ENCODE data around the gene SLC35F1. TPM values are rescaled to one million over a fixed set of nuclear protein-coding genes. Genes with fewer than 3 reads are reported as not detected.

The SLC35F1 gene
- total RNA-seq, 1 donor from 2014 or later = not detected

DNA sequence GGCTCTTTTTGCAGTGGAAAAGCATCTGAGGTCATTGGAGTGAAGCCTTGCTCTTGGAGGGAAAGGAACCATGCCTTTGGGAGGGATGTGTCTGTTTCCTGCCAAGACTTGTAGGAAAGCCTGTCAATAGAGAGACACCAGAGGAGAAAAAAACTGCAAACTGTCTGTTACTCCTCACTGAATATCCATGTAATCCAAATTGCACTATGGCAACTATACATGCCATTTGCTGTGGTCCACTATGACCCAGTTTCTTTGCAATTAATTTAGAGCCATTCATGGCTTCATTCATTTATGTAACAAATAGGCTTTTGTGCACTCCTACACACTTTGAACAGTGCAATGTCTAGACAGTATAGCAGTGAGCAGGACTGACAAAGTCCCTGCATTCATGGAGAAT lies 296.5 kb downstream of the SLC35F1 start:
- no peak for ATAC-seq

DNA sequence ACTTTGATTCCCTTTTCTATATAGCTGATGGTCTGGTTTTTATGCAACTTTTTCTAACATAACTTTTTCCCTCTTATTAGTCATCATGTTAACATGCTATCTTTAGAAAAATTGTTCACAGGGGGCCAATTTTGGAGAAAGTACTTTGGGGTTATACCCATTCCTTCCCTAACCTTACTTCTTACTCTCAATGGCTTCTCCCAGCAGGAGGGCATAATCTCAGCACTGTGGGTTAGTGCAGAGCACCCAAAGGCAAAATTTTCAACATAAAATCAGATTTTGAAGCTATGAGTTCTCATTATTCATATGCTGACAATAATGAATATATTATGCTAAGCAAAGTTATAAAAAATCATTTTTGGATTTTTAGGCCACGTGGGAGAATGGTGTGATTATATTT lies 299.2 kb downstream of the SLC35F1 start:
- ATAC-seq = no peak

DNA sequence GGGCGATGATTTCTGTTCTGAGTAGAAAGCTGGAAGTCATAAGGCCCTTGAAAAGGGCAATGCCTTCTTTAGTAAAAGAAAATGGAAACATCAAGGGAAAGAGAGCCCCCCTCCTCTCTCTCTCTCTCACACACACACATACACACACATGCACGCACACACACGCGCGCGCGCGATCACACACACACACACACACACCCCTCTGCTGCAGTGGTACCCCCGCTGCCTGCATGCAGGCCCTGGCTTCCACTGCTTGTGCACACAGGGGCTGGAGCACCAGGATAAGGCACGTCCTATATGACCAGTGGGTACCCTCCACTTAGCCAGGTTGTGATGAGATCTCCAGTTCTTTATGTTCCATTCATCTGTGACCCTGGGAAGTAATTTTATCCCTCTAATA lies 300.9 kb downstream of the SLC35F1 start:
- no peak for ATAC-seq

DNA sequence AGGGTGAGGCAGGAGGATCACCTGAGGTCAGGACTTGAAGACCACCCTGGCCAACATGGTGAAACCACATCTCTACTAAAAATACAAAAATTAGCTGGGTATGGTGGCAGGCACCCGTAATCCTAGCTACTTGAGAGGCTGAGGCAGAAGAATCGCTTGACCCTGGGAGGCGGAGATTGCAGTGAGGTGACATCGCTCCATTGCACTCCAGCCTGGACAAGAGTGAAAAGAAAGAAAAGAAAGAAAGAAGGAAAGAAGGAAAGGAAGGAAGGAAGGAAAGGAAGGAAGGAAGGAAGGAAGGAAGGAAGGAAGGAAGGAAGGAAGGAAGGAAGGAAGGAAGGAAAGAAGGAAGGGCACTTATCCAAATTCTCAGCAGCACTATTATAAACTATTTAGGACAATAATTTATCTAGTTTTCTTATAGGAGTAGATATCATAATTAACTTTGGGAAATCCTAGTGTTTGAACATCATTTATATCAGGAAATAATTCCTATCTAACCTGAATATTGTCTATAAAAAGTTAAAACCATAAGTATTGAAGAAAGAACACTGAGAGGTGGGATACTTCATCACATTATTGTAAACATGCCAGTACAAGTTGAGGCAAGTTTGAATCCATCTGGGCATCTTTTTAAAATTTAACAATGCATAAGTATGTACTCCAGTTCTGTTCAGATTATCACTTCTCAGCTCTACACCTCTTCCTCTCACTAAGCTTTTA lies 305.5 kb downstream of the SLC35F1 start:
- no peak for ATAC-seq

DNA sequence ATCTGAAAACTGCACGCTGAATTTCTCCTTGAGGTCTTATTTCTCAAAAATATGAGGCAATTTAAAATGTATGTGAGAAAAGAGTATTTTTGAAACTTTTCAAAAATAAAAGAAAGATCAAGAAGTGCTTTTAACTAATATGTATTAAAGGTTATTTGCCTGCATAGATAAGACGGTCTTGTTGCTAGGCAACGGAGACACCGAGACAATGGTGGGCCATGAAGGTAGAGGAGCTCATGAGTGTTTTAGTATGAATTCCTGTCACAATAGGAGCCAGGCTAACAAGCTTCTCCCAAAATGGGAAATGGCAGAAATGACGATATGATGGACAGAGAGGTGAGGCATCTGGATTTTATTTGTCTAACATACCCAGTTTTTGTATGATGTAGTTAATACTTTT lies 308.2 kb downstream of the SLC35F1 start:
- no peak for ATAC-seq

DNA sequence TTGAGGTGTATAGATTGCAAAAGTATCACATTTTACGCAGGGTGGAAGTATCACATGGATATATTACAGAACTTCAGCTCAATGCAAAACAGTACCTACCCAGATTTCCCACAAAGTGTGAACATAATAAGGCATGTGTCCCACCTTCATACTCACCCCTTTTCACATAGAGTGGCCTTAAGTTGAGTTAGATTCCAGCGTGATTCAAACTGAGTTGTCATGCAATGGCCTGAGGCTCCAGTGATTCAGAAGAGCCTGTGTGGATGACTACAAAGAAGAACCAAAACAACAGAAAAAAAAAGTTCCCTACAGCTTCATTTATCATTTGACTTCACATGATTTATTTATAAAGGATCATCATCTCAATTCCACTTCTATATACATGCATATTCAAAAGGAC lies 309.7 kb downstream of the SLC35F1 start:
- ATAC-seq = no peak

DNA sequence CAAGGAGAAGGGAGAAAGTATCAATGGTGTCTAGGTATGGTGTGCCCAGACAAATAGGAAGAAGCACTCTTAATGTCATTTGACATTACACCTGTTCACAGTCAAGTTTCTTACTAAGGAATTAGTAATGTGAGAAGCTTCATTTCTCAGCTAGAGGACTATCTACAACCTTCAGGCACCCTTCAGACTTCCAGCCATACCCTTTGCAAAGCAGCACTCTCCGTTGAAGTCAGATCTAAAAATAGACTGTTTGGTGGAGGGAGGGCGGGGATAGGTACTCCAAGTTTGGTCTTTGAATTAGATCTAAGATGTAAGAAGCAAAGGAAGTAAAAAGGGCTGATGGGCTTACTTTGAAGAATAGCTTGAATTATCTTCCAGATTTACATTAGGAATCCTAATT lies 311.1 kb downstream of the SLC35F1 start:
- no peak for ATAC-seq

DNA sequence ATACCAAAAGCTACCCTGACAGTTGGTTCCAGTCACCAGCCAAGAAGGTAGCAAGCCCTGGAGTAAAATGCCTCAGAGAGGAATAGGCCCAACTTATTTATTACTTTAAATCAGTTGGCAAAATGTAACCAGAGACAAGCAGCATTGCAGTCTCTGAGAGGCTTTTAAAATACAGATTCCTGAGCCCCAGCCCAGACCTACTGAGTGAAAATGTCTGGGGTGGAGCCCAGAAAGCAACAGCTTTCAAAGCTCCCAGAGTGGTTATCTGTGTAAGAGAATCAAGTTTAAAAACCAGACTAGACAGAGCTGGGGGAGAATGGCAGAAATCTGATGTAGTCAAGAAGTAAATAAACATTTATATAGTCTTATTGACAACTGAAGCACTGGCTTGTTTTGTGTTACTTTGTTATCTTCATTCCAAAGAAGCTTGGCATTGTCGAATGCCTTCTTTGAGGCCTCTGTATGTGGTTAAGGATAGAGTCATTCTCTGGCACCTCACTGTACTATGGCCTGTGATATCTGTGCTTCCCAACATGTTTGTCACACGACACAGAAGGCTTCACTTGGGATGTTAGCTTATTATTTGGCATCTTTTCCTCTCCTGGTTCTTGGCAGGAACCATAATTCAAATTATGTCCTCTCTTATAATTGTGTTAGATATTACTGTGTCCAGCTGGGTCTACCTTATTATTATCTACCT lies 313.5 kb downstream of the SLC35F1 start:
- no peak for ATAC-seq

DNA sequence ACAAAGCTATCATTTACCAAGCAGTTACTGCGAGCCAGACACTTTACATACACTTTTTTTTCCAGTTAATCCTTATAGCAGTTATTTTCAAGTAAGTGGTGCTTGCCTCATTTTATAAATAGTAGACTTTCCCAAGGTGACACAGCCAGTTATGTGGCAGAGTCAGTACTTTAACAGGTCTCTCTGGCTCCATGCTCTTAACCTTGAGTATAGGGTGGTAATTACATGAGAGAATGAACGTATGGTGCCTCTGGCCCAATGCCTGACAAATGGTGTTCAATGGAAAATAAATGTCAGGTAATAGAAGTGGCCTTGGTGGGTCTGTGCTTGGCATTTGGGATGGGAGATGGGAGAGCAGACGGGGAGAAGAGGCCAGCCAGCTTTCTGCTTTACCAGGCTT lies 316.3 kb downstream of the SLC35F1 start:
- ATAC-seq = no peak

DNA sequence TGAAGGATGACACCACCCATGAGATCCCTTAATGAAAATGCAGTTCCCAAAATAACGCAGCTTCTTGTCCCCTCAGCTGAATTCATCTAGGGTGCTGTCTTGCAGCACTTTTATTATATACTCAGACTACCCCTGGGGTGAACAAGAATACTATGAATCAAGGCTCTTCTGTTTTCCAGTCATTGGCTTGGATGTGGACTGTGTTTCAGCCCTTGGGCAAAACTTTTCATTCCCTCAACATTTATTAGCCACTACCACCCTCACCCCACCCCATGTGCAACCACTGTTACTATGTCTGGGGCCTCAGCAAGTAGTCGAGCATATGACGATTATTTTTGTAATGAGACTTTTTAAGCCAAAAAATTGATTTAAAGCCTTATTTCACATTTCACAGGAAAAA lies 321.8 kb downstream of the SLC35F1 start:
- ATAC-seq = no peak

DNA sequence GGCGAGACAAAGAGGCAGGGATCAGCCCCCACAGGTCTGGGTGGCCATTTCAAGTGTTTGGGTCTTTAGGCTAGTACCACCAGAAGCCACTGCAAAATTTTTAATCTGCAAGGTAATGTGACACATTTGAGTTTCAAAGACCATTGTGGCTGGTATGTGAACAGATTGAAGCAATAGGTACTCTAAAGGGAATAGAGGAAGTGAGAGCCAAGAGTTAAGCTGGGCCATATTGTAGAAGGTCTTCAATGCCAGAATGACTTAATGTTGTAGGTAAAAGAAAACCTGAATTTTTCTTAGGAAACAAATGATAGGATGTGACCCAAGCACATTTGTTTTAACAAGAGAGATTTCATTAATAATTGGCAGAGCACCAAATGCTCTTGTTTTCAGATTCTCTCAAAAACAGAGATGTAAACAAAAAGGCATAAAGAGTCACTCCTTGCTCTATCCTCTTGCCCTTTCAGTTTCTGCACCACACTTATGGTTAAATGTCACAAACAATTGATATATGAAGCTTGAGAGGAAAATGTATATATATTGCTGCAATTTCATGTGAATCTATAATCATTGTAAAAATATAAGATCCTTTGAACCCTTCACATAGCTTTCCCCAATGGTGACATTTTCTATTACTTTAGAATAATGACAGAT lies 333.9 kb downstream of the SLC35F1 start:
- ATAC-seq = no peak

DNA sequence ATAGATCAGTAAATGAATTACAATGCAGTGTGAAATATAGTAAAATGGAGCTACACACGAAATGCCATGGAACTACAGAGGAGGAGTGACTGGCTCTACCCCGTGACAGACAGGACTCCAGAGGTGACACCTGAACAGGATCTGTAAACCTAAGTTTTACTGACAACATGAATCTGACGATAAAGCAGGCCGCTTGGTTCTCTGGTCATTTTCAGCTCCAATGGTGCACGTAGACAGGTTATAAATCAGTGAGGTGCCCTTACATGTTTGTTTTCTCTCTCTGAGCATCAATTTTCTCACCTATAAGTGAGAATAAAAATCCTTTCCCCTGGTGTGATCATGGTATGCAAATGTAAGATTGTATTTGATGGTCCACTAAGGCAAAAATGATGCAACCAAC lies 339.3 kb downstream of the SLC35F1 start:
- no peak for ATAC-seq

DNA sequence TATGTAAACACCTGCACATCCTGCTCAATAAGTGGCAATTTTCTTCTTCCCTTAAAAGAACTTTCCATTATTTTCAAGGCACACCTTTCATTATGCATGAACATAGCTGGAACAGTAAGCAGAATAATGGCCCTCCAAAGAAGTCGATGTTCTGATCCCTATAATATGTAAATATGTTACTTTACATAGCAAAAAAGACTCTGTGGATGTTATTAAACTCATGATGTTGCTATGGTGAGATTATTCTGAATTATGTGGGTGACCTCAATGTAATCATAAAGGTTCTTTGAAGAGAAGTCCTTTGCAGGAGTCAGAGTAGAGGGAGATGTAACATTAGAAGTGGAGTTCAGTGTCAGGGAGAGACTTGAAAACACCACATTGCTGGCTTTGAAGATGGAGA lies 341.1 kb downstream of the SLC35F1 start:
- no peak for ATAC-seq

DNA sequence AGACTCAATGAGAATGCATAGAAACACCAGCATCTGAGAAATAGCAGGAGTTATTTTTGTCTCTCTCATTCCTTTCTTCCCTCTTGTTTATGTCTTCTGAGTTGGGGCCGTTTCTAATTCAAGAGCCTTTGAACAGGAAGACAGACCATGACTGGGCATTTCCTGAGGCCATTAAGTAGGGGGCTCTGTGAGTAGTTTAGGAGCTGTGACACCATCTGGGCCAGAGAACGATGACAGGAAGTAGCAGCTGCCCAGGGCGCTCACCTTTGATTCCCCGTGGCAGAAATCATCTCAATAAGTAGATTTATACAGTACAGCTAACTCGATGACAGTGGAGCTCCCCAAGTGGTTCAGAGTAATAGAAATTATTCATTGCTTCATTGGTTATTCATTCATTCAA lies 342.6 kb downstream of the SLC35F1 start:
- no peak for ATAC-seq

DNA sequence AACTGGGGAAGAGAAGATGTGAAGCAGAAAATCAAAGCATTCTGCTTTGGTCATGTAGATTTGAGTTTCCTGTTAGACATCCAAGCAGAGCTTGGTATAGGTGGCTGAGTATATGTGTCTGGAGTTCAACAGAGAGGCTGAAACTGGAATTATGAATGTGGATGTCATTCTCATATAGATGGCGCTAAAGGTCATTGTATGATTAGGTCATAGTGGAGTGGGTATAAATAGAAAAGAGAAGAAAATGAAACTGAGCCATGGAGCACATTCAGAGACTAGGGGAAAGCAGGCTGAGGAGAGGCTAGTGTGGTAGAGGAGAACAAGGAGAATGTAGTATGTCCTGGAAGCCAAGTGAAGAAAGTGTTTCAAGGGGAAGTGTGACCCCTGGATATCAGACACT lies 345.4 kb downstream of the SLC35F1 start:
- no peak for ATAC-seq

DNA sequence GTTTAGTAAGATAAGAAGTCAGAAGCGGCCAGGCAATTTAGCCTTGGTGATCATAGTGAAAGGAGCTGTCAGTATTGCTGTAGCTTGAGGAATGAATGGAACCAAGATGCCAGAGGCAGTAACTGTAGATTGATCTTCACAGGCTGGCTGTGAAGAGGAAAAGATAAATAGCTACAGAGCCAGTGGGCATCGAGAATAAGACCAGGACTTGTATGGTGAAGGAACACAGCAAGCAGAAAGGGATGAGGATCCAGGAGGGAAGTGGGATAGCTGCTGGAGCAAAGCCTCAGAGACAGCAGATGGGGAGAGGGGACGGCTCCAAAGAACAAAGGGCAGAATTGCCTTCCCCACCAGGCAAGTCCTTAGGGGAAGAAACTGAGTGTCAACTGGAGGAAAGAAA lies 346.7 kb downstream of the SLC35F1 start:
- ATAC-seq = no peak

DNA sequence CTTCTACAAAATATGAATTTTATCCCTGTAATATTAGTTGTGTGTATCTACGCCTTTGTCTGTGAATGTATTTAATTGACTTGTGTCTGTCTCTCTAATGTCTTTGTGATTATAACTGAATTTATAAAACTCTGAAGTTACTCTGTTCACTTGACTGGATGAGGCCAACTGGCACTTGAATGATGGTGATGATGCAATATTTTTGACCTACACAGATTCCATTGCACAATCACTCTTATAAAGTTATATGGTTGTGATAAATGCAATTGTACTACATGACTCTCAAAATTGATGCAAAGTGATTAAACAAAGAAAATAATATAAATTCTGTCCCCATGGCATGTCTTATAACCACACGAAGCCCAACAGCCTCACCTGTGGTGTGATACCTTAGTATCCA lies 353.8 kb downstream of the SLC35F1 start:
- no peak for ATAC-seq

DNA sequence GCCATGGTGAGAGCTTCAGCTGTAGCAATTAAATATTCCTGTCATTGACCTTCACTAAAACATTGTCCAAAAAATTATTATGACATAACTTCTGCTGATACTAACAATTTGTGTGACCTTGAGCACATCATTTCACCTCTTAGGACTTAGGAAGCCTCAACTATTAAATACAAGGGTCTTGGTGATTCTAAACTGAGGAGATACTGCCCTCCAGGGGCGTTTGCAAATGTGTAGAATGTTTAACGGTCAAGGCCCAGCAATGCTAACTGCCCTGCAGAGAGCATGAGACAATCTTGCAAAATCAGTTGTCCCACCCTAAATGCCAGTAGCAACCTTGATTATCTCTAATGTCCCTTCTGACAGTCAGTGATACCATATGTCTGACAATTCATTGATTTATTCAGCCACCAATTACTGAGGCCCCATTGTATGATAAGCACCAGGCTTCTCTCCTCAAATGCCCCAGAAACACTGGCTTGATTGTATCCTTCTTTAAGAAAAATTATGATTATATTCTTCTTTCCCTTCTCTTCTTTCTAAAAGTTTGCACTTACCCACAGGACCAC lies 356.9 kb downstream of the SLC35F1 start:
- no peak for ATAC-seq

DNA sequence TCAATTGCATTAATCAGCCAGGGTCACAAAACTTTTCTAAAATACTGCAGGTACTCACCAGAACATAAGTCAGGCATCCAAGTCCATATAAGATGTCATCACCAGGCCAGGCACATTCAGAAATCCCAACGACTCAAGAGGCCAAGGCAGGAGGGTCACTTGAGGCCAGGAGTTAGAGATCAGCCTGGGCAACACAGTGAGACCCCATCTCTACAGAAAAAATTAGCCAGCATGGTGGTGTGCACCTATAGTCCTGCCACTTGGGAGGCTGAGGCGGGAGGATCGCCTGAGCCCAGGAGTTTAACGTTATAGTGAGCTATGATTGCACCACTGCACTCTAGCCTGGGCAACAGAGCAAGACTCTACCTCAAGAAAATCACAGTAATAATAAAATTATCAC lies 362.6 kb downstream of the SLC35F1 start:
- ATAC-seq = no peak

DNA sequence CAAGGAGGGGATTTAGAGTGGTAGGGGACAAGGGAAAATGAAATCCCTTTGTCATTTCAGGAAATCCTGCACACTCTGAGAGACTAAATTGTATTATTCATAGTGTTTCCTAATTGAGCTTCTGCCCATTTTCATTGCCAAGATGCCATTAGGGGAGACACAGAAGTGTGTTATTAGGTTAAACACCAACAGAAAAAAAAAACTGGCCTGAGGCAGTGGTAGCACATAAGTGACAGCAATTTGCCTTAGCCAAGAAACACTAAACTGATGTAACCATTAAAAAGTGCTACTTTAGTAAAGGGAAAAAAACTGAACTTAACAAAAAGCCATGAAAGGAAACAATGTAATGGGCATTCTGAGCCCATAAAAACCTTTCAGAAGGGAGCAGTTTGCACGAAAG lies 370.6 kb downstream of the SLC35F1 start:
- no peak for ATAC-seq

DNA sequence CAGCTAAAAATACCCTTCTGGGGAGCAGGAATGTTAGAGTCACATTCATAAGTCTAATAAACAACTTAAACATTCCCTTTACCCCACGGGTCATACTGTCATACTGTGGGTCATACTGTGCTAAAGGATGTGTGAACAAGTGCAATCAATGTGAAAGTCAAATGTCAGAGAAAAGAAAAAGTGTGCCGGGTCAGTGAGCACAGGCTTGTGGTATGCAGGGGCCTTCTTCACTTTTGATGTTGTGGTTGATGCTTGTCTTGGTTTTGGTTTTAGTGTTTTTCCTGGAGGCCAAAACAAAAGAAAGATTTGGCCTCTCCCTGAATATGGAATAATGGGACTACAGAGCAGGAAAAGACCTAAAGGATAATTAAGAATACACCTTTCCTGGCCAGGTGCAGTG lies 373.1 kb downstream of the SLC35F1 start:
- ATAC-seq = no peak

DNA sequence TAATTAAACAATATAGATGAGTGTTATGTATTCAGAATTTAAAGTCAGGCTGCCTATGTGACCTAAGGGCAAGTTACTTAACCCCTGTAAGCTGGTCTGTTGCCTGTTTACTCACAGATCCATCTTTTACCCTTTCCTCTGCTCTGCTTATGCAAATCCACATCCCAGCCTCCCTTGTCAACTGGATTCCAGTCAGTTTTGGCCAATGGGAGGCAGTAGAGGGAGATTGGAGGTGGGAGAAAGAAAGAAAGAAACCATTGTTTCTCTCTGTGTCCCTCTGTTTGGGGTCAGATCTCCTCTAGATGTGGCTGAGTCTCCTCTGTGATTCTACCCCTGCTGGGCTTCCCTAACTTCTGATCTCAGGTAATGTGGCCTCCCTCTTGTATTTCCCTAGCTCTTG lies 374.2 kb downstream of the SLC35F1 start:
- no peak for ATAC-seq

DNA sequence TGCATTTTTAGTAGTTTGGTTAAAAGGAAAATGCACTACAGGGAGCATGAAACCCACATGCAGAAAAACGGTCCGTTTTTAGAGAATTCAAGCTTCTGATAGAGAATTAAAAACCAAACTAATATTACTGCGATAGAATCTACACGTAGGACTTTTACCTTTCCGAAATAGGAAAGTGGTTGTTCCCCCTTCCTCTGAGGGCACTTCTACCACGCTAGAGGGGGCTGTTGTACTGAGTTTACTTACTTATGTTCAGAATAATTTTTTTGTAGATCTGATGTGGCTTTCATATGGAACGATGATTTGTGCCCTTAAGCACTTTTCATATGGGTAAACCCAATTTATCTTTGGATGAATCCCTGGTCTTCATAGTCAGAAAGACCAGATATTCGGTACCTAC lies 376.7 kb downstream of the SLC35F1 start:
- no peak for ATAC-seq

All from esophagus mucosa (tissue), 1 donor.